Measurements from ENCODE around the gene UGT3A2. TPM values are rescaled to one million over a fixed set of nuclear protein-coding genes. Genes with fewer than 3 reads are reported as not detected.

UGT3A2 gene
- total RNA-seq, 1 experiment from 2014 or later, result 13.7 TPM

- no peaks in the 10 kb centered on the region for H3K79me1 ChIP-seq (ENCODE audit: insufficient read depth, low read depth, low read length, poor library complexity, severe bottlenecking)
- no peak overlapping the region for H2BK12ac ChIP-seq (ENCODE audit: insufficient read length, low read depth, low read length)
- Mint-ChIP-seq H3K4me1 (peaks cover 5 to 9% of the 10 kb centered on the region in 2 experiments), H3K9me3 (peaks cover 3 to 8% of the 10 kb centered on the region in 2 experiments), H3K27me3 (ENCODE audit: low read depth) (no peaks in the 10 kb centered on the region; the same call in 1 of the 2 replicates), H3K36me3 (ENCODE audit: insufficient read depth in 1 of 3, low read depth in 3 of 3) (peaks cover 0 to 6% (median 0%) of the 10 kb centered on the region in 3 experiments; a peak in 2 of 7 replicates), H3K4me3 (no peak overlapping the region), H3K27ac (peak overlapping the region in 2 of 3 experiments; percentile 60 to 76; a peak in 3 of 7 replicates)
- H3K9me3 ChIP-seq (ENCODE audit: control insufficient read depth, low read depth, low read length), result no peaks in the 10 kb centered on the region
- H3K4ac ChIP-seq (ENCODE audit: low read depth, low read length), result no peak overlapping the region
- H2BK20ac ChIP-seq (ENCODE audit: low read depth, low read length, poor library complexity, severe bottlenecking), result no peak overlapping the region
- no peak overlapping the region for H2BK5ac ChIP-seq (ENCODE audit: insufficient read length, low read length)
- peak; percentile 86 for DNase-seq
- H4K91ac ChIP-seq (ENCODE audit: insufficient read length, low read depth, low read length), result no peak overlapping the region
- H3K27me3 ChIP-seq (ENCODE audit: insufficient read depth, low read length), result no peaks in the 10 kb centered on the region
- H3T11ph ChIP-seq (ENCODE audit: low read length), result no peak overlapping the region
- H3K27ac ChIP-seq (ENCODE audit: insufficient read length, low read depth, low read length), result no peak overlapping the region
- H2BK120ac ChIP-seq (ENCODE audit: low read depth, low read length, poor library complexity, severe bottlenecking), result no peak overlapping the region
- WGBS (ENCODE audit: extremely low coverage, insufficient read length, low lambda C conversion rate), result no CpG with 5 or more reads among the region's 2 CpGs
- no peaks in the 10 kb centered on the region for H4K20me1 ChIP-seq (ENCODE audit: control insufficient read depth, insufficient read depth, insufficient read length)
- H2AFZ ChIP-seq (ENCODE audit: low read length), result no peak overlapping the region
- H4K5ac ChIP-seq (ENCODE audit: insufficient read length, low read depth, low read length), result no peak overlapping the region
- H2BK15ac ChIP-seq (ENCODE audit: low read depth, low read length), result no peak overlapping the region
- H3K4me2 ChIP-seq (ENCODE audit: insufficient read depth, insufficient read length, low read length), result no peak overlapping the region
- no peak overlapping the region for H4K8ac ChIP-seq (replicated peaks; ENCODE audit: insufficient read length, low read depth, low read length)
- no peak overlapping the region for H3K14ac ChIP-seq (ENCODE audit: insufficient read depth, low read length)
- no peak overlapping the region for H3K18ac ChIP-seq (ENCODE audit: insufficient read length, low read depth, low read length)
- H3K23ac ChIP-seq (ENCODE audit: insufficient read length, low read depth, low read length), result no peak overlapping the region
- TF ChIP-seq CTCF (conservative IDR thresholded peaks at IDR 0.05), result peak; percentile 69
- no peak overlapping the region for H2AK5ac ChIP-seq (ENCODE audit: insufficient read length, low read length)
- H3K56ac ChIP-seq (ENCODE audit: insufficient read length, low read depth, low read length), result no peak overlapping the region
- H3K9ac ChIP-seq (ENCODE audit: extremely low read depth, insufficient read length, low read length), result no peak overlapping the region
- no peaks in the 10 kb centered on the region for H3K23me2 ChIP-seq (ENCODE audit: insufficient read length, low read depth, low read length, poor library complexity, severe bottlenecking)
- no peaks in the 10 kb centered on the region for H3K79me2 ChIP-seq (ENCODE audit: insufficient read depth, low read length)
- H3K4me1 ChIP-seq (ENCODE audit: insufficient read depth, low read length), result no peaks in the 10 kb centered on the region
Observed at GRCh38 chr5:36089989-36090388, 23.3 kb upstream of the UGT3A2 start.

Measured in H9 (cell line).